Measurements from ENCODE around the gene GALNT2. TPM values are rescaled to one million over a fixed set of nuclear protein-coding genes. Genes with fewer than 3 reads are reported as not detected.

GALNT2 gene
- total RNA-seq, 1 donor from 2014 or later = 60.7 TPM

DNA sequence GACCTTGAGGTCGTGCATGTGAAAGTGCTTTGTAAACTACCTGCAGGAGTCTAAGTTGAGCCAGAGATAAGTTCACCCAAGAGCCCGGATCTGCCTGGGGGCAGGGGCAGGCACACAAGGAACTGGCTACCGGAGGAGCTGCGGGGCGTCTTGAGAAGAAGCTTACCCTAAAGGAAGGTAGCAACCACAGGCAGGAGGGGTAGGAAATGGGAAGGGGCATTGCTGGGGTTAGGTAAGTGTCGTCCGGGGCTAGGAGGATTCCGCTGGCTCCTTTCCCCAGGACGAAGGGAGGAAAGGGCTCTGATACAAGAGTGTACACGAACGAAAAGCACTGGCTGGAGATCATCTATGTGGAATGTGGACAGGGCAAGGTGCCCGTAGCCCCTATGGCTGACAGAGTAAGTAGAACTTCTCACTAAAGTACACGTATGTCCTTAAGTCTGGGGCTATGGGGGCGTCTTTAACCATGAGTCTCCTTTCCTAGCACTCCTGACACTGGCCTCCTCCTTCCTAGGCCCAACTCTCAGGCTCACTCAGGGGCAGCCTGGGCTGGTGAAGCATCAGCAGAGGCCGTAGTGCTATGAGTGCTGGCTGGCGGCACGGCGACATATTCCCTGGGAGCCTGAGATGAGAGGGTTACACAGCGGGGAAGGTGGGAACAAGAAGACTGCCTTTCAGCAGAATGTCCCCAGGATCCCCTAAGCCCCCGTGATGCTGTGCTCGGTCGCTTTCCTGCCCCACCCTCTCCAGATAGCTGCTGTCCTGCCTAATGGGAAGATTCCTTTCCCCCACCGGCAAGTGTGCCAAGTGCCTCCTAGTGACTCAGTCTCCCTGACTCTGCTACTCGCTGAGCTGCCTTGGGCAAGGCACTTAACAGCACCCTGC lies 9.1 kb upstream of the GALNT2 start:
- H3K36me3 ChIP-seq (ENCODE audit: control insufficient read depth, insufficient read depth, low read length) = no peaks in the 10 kb centered on the region
- DNase-seq (ENCODE audit: low read depth) = no peak
- no peak for TF ChIP-seq CTCF (IDR thresholded peaks at IDR 0.05; ENCODE audit: insufficient read depth, low read length, poor library complexity, severe bottlenecking)
- no peaks in the 10 kb centered on the region for H3K27me3 ChIP-seq (ENCODE audit: control insufficient read depth, insufficient read depth, low read length)
- H3K4me3 ChIP-seq (ENCODE audit: low read depth, low read length) = no peak overlapping the region

- H3K4me3 ChIP-seq (ENCODE audit: low read depth, low read length) = no peak overlapping the region
- no peaks in the 10 kb centered on the region for H3K27me3 ChIP-seq (ENCODE audit: control insufficient read depth, insufficient read depth, low read length)
- TF ChIP-seq CTCF (IDR thresholded peaks at IDR 0.05; ENCODE audit: insufficient read depth, low read length, poor library complexity, severe bottlenecking) = no peak
- DNase-seq (ENCODE audit: low read depth) = no peak
- H3K36me3 ChIP-seq (ENCODE audit: control insufficient read depth, insufficient read depth, low read length) = no peaks in the 10 kb centered on the region
Observed at GRCh38 chr1:230058626-230059025, 8.4 kb upstream of the GALNT2 start.

GRCh38 chr1:230061801-230062200 lies 5.2 kb upstream of the GALNT2 start:
- no peak for DNase-seq (ENCODE audit: low read depth)
- H3K36me3 ChIP-seq (ENCODE audit: control insufficient read depth, insufficient read depth, low read length) = no peaks in the 10 kb centered on the region
- no peak overlapping the region for H3K4me3 ChIP-seq (ENCODE audit: low read depth, low read length)
- no peak for TF ChIP-seq CTCF (IDR thresholded peaks at IDR 0.05; ENCODE audit: insufficient read depth, low read length, poor library complexity, severe bottlenecking)
- H3K27me3 ChIP-seq (ENCODE audit: control insufficient read depth, insufficient read depth, low read length) = no peaks in the 10 kb centered on the region

DNA sequence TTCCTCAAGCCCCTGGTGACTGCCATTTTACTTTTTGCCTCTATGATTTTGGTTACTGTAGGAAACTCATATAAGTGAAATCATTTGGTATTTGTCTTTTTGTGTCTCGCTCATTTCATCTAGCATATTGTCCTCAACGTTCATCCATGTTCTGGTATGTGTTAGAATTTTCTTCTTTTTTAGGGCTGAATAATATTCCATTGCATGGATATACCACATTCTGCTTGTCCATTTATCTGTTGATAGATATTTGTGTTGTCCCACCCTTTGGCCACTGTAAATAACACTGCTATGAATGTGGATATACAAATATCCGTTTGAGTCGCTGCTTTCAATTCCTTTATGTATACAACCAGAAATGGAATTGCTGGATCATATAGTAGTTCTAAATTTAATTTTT lies 4.5 kb upstream of the GALNT2 start:
- no peak for TF ChIP-seq CTCF (IDR thresholded peaks at IDR 0.05; ENCODE audit: insufficient read depth, low read length, poor library complexity, severe bottlenecking)
- Histone ChIP-seq H3K36me3 (ENCODE audit: control insufficient read depth, insufficient read depth, low read length) (no peaks in the 10 kb centered on the region), H3K4me3 (ENCODE audit: low read depth, low read length) (no peak overlapping the region), H3K27me3 (ENCODE audit: control insufficient read depth, insufficient read depth, low read length) (no peaks in the 10 kb centered on the region)
- no peak for DNase-seq (ENCODE audit: low read depth)

- no peak for DNase-seq (ENCODE audit: low read depth)
Observed at GRCh38 chr1:230064283-230064682, 2.8 kb upstream of the GALNT2 start.

More at GRCh38 chr1:230064283-230064682, 2.8 kb upstream of the GALNT2 start:
- Histone ChIP-seq H3K36me3 (ENCODE audit: control insufficient read depth, insufficient read depth, low read length) (no peaks in the 10 kb centered on the region), H3K27me3 (ENCODE audit: control insufficient read depth, insufficient read depth, low read length) (no peaks in the 10 kb centered on the region), H3K4me3 (ENCODE audit: low read depth, low read length) (no peak overlapping the region)
- TF ChIP-seq CTCF (IDR thresholded peaks at IDR 0.05; ENCODE audit: insufficient read depth, low read length, poor library complexity, severe bottlenecking) = no peak

All from kidney epithelial cell (primary cell).